ENCODE data around the gene FNDC10.

DNA sequence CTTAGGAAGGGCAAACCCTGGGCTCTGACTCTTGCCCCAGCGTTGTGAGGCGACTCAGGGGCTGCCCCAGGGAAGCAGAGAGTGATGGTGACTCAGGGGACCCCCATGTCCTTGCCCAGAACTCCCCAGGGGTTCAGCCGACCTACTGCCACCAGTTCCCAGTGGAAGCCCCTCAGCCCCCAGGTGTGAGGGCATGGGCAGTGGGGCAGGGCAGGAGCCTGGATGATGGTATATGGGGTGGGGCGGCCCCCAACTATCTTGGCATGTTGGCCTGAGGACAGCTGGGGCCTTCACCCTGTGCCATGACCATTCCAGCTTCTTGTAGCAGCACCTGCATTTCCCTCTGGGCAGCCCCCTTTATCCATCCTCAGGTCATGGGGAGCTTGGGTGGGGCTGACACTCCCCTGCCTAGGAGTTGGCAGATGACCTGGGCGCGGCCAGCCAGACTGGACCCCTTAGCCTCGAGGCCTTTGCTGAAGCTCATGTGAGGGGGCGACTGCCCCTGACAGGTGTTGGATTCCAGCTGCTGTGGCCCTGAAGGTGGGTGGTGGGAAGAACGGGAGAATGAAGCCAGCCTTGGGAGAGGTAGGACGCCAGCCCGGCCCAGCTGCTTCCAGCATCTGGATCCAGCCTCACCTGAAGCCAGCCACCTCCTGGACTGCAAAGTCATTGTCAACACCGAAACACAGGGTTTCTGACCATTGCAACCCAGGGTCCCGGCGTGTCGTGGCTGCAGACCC lies 1.8 kb upstream of the FNDC10 start:
- no peak for TF ChIP-seq CTCF (IDR thresholded peaks at IDR 0.05)
- no peak for TF ChIP-seq EP300 (IDR thresholded peaks at IDR 0.05; ENCODE audit: low read depth)
- TF ChIP-seq POLR2AphosphoS5 (IDR thresholded peaks at IDR 0.05) = no peak
